H7 (cell line): ENCODE data around the gene ACTL7A. TPM values are rescaled to one million over a fixed set of nuclear protein-coding genes. Genes with fewer than 3 reads are reported as not detected.
"Not testable (repeated sequence)": the region's sequence is repeated elsewhere in the genome, so short reads cannot be mapped to it uniquely, and the experiment has no call there.

ENCODE experiments used
- DNase-seq: peaks from one replicate; pipeline ENCODE4 v3.0.0; 2012
- H3K27me3 ChIP-seq: 2 replicates; pipeline ENCODE4 v1.6.0; 2011; ENCODE audit warnings: mild to moderate bottlenecking, low read length; ENCODE audit not compliant: control insufficient read depth, insufficient read depth
- H3K36me3 ChIP-seq: replicated peaks from 2 replicates; pipeline ENCODE4 v1.5.1; 2011; ENCODE audit warnings: low read length; ENCODE audit not compliant: control insufficient read depth, insufficient read depth
- H3K4me3 ChIP-seq: 2 replicates; pipeline ENCODE4 v1.5.1; 2011; ENCODE audit warnings: low read depth, mild to moderate bottlenecking, control low read depth, low read length, moderate library complexity; ENCODE audit not compliant: insufficient read depth
- total RNA-seq: library from RNA; depleted of rRNA; stranded (reverse); fragments of >200 nt; shearing (Covaris generic); gene quantifications from 2 replicates; pipeline ENCODE4 v1.2.3, GENCODE V29; 2014

ACTL7A gene
- total RNA-seq, 1 experiment from 2014 or later: not detected

- H3K27me3 ChIP-seq: no peaks in the 10 kb centered on the region
- peaks cover 10% of the 10 kb centered on the region for H3K36me3 ChIP-seq
- no peak for DNase-seq
- no peak overlapping the region for H3K4me3 ChIP-seq
Observed at GRCh38 chr9:108880738-108881316, 18.8 kb downstream of the ACTL7A start.

- Histone ChIP-seq H3K27me3 (no peaks in the 10 kb centered on the region), H3K36me3 (peaks cover 10% of the 10 kb centered on the region)
- DNase-seq: no peak
Observed at GRCh38 chr9:108882052-108882888, 20.2 kb downstream of the ACTL7A start.

GRCh38 chr9:108883085-108883484 is 21.0 kb downstream of the ACTL7A start:
- no peak for DNase-seq
- Histone ChIP-seq H3K4me3 (no peak overlapping the region), H3K36me3 (peaks cover 8% of the 10 kb centered on the region), H3K27me3 (no peaks in the 10 kb centered on the region)

More at GRCh38 chr9:108882052-108882888, 20.2 kb downstream of the ACTL7A start:
- no peak overlapping the region for H3K4me3 ChIP-seq

GRCh38 chr9:108884701-108885100 is 22.6 kb downstream of the ACTL7A start:
- Histone ChIP-seq H3K4me3 (no peak overlapping the region), H3K36me3 (no peaks in the 10 kb centered on the region; the same call in none of the 2 replicates), H3K27me3 (no peaks in the 10 kb centered on the region)
- DNase-seq: no peak

GRCh38 chr9:108885643-108886348 is 23.7 kb downstream of the ACTL7A start:
- H3K4me3 ChIP-seq: no peak overlapping the region
- no peak for DNase-seq

GRCh38 chr9:108886594-108887271 is 24.7 kb downstream of the ACTL7A start:
- H3K4me3 ChIP-seq, H3K36me3 ChIP-seq, H3K27me3 ChIP-seq, DNase-seq: not testable (repeated sequence)

More at GRCh38 chr9:108885643-108886348, 23.7 kb downstream of the ACTL7A start:
- Histone ChIP-seq H3K27me3 (no peaks in the 10 kb centered on the region), H3K36me3 (peaks cover 2% of the 10 kb centered on the region)

- H3K4me3 ChIP-seq: no peak overlapping the region
- no peak for DNase-seq
- no peaks in the 10 kb centered on the region for H3K27me3 ChIP-seq
- H3K36me3 ChIP-seq: peaks cover 16% of the 10 kb centered on the region
Observed at GRCh38 chr9:108889649-108890067, 27.6 kb downstream of the ACTL7A start.

- H3K36me3 ChIP-seq: peaks cover 28% of the 10 kb centered on the region
- no peak overlapping the region for H3K4me3 ChIP-seq
- DNase-seq: no peak
- H3K27me3 ChIP-seq: no peaks in the 10 kb centered on the region
Observed at GRCh38 chr9:108894225-108894997, 32.3 kb downstream of the ACTL7A start.

- no peaks in the 10 kb centered on the region for H3K27me3 ChIP-seq
- DNase-seq: no peak
- no peak overlapping the region for H3K4me3 ChIP-seq
- H3K36me3 ChIP-seq: peaks cover 23% of the 10 kb centered on the region
Observed at GRCh38 chr9:108897324-108898096, 35.4 kb downstream of the ACTL7A start.

GRCh38 chr9:108899023-108899695 is 37.1 kb downstream of the ACTL7A start:
- H3K4me3 ChIP-seq, H3K27me3 ChIP-seq, DNase-seq: not testable (repeated sequence)
- H3K36me3 ChIP-seq: peaks cover 27% of the 10 kb centered on the region

- no peak for DNase-seq
- Histone ChIP-seq H3K36me3 (peaks cover 25% of the 10 kb centered on the region), H3K4me3 (no peak overlapping the region), H3K27me3 (no peaks in the 10 kb centered on the region)
Observed at GRCh38 chr9:108900176-108900575, 38.1 kb downstream of the ACTL7A start.

GRCh38 chr9:108903420-108904103 is 41.5 kb downstream of the ACTL7A start:
- DNase-seq: no peak
- no peak overlapping the region for H3K4me3 ChIP-seq

More at GRCh38 chr9:108903420-108904103, 41.5 kb downstream of the ACTL7A start:
- Histone ChIP-seq H3K36me3 (peaks cover 23% of the 10 kb centered on the region), H3K27me3 (no peaks in the 10 kb centered on the region)
